SK-N-SH treated with all-trans-retinoic acid at 6 μM for 48 hours (cell line): ENCODE measurements around the gene EFNA1.

ENCODE experiments used
- CREB5 ChIP-seq: fragments of 250-450 bp; sonication (Bioruptor Pico); IDR thresholded peaks from 2 replicates; pipeline ENCODE4 v1.5.1; 2020; ENCODE audit warnings: low read depth, mild to moderate bottlenecking, moderate library complexity
- PATZ1 ChIP-seq: fragments of 250-450 bp; sonication (Bioruptor Pico); IDR thresholded peaks from 2 replicates; pipeline ENCODE4 v1.8.0; 2020; ENCODE audit warnings: mild to moderate bottlenecking, moderate library complexity, borderline replicate concordance
- SNAI2 ChIP-seq: fragments of 250-450 bp; sonication (Bioruptor Pico); IDR thresholded peaks from 2 replicates; pipeline ENCODE4 v1.5.0; 2020; ENCODE audit warnings: mild to moderate bottlenecking, moderate library complexity
- TOX ChIP-seq: fragments of 250-450 bp; sonication (Bioruptor Pico); IDR thresholded peaks from 2 replicates; pipeline ENCODE4 v1.8.0; 2021; ENCODE audit warnings: mild to moderate bottlenecking, moderate library complexity, borderline replicate concordance
- ZNF8 ChIP-seq: fragments of 450-650 bp; formaldehyde crosslinking; IDR thresholded peaks from 2 replicates; pipeline ENCODE4 v1.5.0; 2020; ENCODE audit warnings: mild to moderate bottlenecking, moderate library complexity

GRCh38 chr1:155175281-155175926, 47.7 kb downstream of the EFNA1 start:
- TF ChIP-seq PATZ1, result no peak
- no peak for TF ChIP-seq CREB5
- TF ChIP-seq TOX (CRISPR knock-in tag), result no peak
- no peak for TF ChIP-seq ZNF8 (CRISPR knock-in tag)
- TF ChIP-seq SNAI2, result no peak
